Activated CD4-positive, alpha-beta T cell treated with anti-CD3 and anti-CD28 coated beads, Interleukin-10, Interleukin-2, amounts not matched to agents 100 ng/mL and 50 ng/mL, durations not matched to agents 16 hours and 8 hours (primary cell): ENCODE measurements around the gene TMEM238.
A peak's percentile ranks its signal among the peaks of the same experiment; 100 is the strongest.

Experiments used
- DNase-seq: peaks from one replicate; pipeline ENCODE4 v3.0.0-alpha.2; 2020

The TMEM238 gene

GRCh38 chr19:55400281-55401087, 16.4 kb upstream of the TMEM238 start:
- no peak for DNase-seq

- peak; percentile 70 for DNase-seq
Observed at GRCh38 chr19:55398200-55398925, 14.3 kb upstream of the TMEM238 start.

GRCh38 chr19:55392820-55393761, 9.0 kb upstream of the TMEM238 start:
- no peak for DNase-seq

GRCh38 chr19:55391702-55392615, 7.9 kb upstream of the TMEM238 start:
- no peak for DNase-seq

- no peak for DNase-seq
Observed at GRCh38 chr19:55391191-55391670, 7.1 kb upstream of the TMEM238 start.

- no peak for DNase-seq
Observed at GRCh38 chr19:55390461-55390880, 6.4 kb upstream of the TMEM238 start.

- DNase-seq = no peak
Observed at GRCh38 chr19:55389386-55390317, 5.6 kb upstream of the TMEM238 start.

GRCh38 chr19:55387736-55388497, 3.8 kb upstream of the TMEM238 start:
- DNase-seq = no peak

- no peak for DNase-seq
Observed at GRCh38 chr19:55386493-55386971, 2.4 kb upstream of the TMEM238 start.

- DNase-seq = peak; percentile 99
Observed at GRCh38 chr19:55385724-55386492, 1.8 kb upstream of the TMEM238 start, which contains the start of gene RPL28. Gene RPL28, plus strand, starts transcription at chr19:55385932. Its CDS starts 426 bp downstream, at chr19:55386358.

GRCh38 chr19:55384920-55385723, 1.0 kb upstream of the TMEM238 start:
- peak; percentile 98 for DNase-seq

GRCh38 chr19:55383279-55384130, 587 bp downstream of the TMEM238 start:
- peak; percentile 67 for DNase-seq

GRCh38 chr19:55382522-55383054, 1.5 kb downstream of the TMEM238 start:
- DNase-seq = no peak

- no peak for DNase-seq
Observed at GRCh38 chr19:55382013-55382412, 2.1 kb downstream of the TMEM238 start.

- DNase-seq = no peak
Observed at GRCh38 chr19:55379174-55379573, 4.9 kb downstream of the TMEM238 start.

- no peak for DNase-seq
Observed at GRCh38 chr19:55377356-55378131, 6.5 kb downstream of the TMEM238 start.
